ENCODE data around the gene CD48. TPM values are rescaled to one million over a fixed set of nuclear protein-coding genes. Genes with fewer than 3 reads are reported as not detected.

The CD48 gene
- total and polyA plus RNA-seq, 2 of the 4 experiments (the other 2 are of a cell fraction): not detected

GRCh38 chr1:160638540-160638857, 73.1 kb downstream of the CD48 start:
- Histone ChIP-seq H3K14ac (replicated peaks; ENCODE audit: low read depth, low read length) (no peak overlapping the region), H2BK15ac (ENCODE audit: low read depth, low read length) (no peak overlapping the region), H4K20me1 (ENCODE audit: insufficient read depth, low read length) (no peaks in the 10 kb centered on the region), H3K27me3 (ENCODE audit: control insufficient read depth, insufficient read depth, low read length) (no peaks in the 10 kb centered on the region), H2AK9ac (replicated peaks; ENCODE audit: low read depth, low read length, poor library complexity) (no peak overlapping the region), H3K9me3 (ENCODE audit: control insufficient read depth, insufficient read depth, low read length) (no peaks in the 10 kb centered on the region), H4K91ac (ENCODE audit: insufficient read depth, low read depth, low read length) (no peak overlapping the region), H3K4ac (ENCODE audit: low read depth, low read length) (no peak overlapping the region), H3K36me3 (ENCODE audit: control insufficient read depth, insufficient read depth, low read length) (no peaks in the 10 kb centered on the region), H2AK5ac (ENCODE audit: low read depth, low read length) (no peak overlapping the region), H2BK20ac (ENCODE audit: low read depth, low read length) (no peak overlapping the region), H2BK5ac (ENCODE audit: low read depth, low read length, poor library complexity, severe bottlenecking) (no peak overlapping the region), H4K5ac (ENCODE audit: low read depth, low read length) (no peak overlapping the region), H4K8ac (ENCODE audit: low read depth in 2 of 2, low read length in 2 of 2) (no peak overlapping the region), H3K4me1 (ENCODE audit: control insufficient read depth, insufficient read depth, low read length) (no peaks in the 10 kb centered on the region), H3K9me1 (ENCODE audit: insufficient read depth, low read length) (no peaks in the 10 kb centered on the region), H3K56ac (ENCODE audit: extremely low read depth, insufficient read depth, low read length) (no peak overlapping the region), H3K4me2 (ENCODE audit: low read depth, low read length) (no peak overlapping the region), H3K4me3 (ENCODE audit: insufficient read depth, low read depth, low read length) (no peak overlapping the region), H3K23ac (ENCODE audit: low read depth, low read length) (no peak overlapping the region), H3K9ac (ENCODE audit: low read depth, low read length) (no peak overlapping the region), H3K27ac (ENCODE audit: insufficient read depth, low read length) (no peak overlapping the region), H3K18ac (ENCODE audit: low read depth, low read length) (no peak overlapping the region), H2AFZ (replicated peaks; ENCODE audit: low read length, poor library complexity) (no peak overlapping the region), H2BK120ac (ENCODE audit: low read depth, low read length) (no peak overlapping the region), H3K79me1 (ENCODE audit: low read depth in 1 of 2, low read length in 2 of 2) (no peaks in the 10 kb centered on the region)
- 38% methylated on average over 2 of the region's 3 CpGs; no CpG with 5 or more reads in 1 of the 2 experiments for WGBS, 2 experiments (ENCODE audit: extremely low coverage in 2 of 2, insufficient read length in 1 of 2)
- DNase-seq: no peak
- ChIA-PET CTCF (no interaction called here), POLR2A (ENCODE audit: unreplicated experiment) (no interaction called here)
- BruUV-seq (replicated peaks): no TSS peak
- TF ChIP-seq USF2 (IDR thresholded peaks at IDR 0.05; ENCODE audit: low read depth, low read length): no peak
- in situ Hi-C loops (cut with MboI; ENCODE audit: low sequenced_read_pairs): no loop called here
- no peak for ATAC-seq (ENCODE audit: low read depth)
- dilution Hi-C loops (cut with HindIII; ENCODE audit: low sequenced_read_pairs, unreplicated experiment): no loop called here
- intact Hi-C loops (cut with micrococcal nuclease): no loop called here
